C4-2B (cell line): ENCODE measurements around the gene QRICH2.

Experiments
- ZFX ChIP-seq: fragments of 450-650 bp; IDR thresholded peaks from 2 replicates; pipeline ENCODE4 v1.6.1; 2017
- TF ChIP-seq, protein P1 (sequence below): fragments of 450-650 bp; conservative IDR thresholded peaks from 2 replicates; pipeline ENCODE4 v1.5.1; 2017; ENCODE audit warnings: mild to moderate bottlenecking

DNA sequence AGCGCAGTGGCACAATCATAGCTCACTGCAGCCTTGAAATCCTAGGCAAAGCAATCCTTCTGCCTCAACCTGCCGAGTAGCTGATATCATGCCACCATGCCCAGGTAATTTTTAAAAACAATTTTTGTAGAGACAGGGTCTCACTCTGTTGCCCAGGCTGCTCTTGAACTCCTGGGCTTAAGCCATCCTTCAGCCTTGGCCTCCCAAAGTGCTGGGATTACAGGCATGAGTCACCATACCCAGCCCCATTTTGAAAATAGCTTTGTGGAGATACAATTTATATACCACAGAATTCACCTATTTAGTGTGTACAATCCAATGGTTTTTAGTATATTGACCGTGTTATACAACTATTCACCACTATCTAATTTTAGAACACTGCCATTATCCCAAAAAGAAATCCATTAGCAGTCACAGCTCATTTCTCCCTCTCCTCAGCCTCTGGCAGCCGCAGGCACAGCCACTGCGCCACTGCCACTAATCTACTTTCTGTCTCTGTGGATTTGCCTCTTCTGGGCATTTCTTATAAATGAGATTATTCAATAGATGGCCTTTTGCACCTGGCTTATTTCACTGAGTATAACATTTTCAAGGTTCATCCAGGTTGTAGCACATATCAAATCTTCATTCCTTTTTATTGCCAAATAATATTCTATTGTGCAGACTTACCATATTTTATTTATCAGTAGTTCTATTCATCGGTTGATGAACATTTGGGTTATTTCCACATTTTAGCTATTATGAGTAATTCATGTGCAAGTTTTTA, 74.3 kb downstream of the QRICH2 start:
- TF ChIP-seq, protein P1, sequence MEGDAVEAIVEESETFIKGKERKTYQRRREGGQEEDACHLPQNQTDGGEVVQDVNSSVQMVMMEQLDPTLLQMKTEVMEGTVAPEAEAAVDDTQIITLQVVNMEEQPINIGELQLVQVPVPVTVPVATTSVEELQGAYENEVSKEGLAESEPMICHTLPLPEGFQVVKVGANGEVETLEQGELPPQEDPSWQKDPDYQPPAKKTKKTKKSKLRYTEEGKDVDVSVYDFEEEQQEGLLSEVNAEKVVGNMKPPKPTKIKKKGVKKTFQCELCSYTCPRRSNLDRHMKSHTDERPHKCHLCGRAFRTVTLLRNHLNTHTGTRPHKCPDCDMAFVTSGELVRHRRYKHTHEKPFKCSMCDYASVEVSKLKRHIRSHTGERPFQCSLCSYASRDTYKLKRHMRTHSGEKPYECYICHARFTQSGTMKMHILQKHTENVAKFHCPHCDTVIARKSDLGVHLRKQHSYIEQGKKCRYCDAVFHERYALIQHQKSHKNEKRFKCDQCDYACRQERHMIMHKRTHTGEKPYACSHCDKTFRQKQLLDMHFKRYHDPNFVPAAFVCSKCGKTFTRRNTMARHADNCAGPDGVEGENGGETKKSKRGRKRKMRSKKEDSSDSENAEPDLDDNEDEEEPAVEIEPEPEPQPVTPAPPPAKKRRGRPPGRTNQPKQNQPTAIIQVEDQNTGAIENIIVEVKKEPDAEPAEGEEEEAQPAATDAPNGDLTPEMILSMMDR, result no peak
- no peak for TF ChIP-seq ZFX
